ENCODE results near the gene CHST11.

The CHST11 gene

DNA sequence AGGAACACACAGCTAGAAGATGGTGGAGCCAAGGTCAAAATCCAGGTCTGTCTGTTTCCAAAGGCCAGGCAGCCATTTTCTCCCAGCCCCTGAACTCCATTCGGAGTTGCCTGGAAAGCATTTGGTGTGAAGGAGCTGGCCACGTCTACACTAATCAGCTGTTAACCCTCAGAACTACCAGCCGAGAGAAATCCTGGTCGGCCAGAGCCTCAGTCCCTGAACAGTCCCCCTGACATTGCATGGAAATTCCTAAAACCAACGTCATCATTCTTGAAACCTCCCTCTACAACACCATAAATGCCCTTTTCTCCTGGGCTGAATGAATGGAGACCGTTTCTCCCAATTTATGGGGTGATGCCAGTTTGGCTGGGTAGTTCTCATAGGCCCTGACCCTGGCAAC, 255.7 kb downstream of the CHST11 start:
- TF ChIP-seq CTCF (IDR thresholded peaks at IDR 0.05) = no peak

GRCh38 chr12:104712968-104713367, 256.2 kb downstream of the CHST11 start:
- no peak for TF ChIP-seq CTCF (IDR thresholded peaks at IDR 0.05)

DNA sequence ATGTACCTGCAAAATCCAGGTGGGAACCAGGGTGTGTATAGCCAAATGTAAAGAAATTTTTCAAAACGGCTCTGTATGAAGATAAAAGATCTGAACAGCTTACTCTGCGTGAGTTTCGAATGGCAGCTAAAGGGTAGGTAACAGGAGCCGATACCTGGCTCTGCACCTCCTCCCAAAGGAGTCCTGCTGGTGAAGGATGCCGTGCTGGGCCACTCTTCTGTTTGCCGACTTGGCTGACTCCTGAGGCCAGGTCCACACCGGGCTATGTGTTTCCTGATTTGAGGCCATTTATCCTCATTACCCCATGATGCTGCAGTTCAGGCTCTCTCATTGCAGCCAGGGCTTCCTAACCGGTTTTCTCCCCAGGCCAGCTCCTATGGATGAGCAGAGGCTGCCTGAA, 256.7 kb downstream of the CHST11 start:
- TF ChIP-seq CTCF (IDR thresholded peaks at IDR 0.05) = no peak

GRCh38 chr12:104714369-104714768, 257.6 kb downstream of the CHST11 start:
- no peak for TF ChIP-seq CTCF (IDR thresholded peaks at IDR 0.05)

GRCh38 chr12:104716172-104716571, 259.4 kb downstream of the CHST11 start:
- no peak for TF ChIP-seq CTCF (IDR thresholded peaks at IDR 0.05)

GRCh38 chr12:104718304-104718929, 261.7 kb downstream of the CHST11 start:
- no peak for TF ChIP-seq CTCF (IDR thresholded peaks at IDR 0.05)

DNA sequence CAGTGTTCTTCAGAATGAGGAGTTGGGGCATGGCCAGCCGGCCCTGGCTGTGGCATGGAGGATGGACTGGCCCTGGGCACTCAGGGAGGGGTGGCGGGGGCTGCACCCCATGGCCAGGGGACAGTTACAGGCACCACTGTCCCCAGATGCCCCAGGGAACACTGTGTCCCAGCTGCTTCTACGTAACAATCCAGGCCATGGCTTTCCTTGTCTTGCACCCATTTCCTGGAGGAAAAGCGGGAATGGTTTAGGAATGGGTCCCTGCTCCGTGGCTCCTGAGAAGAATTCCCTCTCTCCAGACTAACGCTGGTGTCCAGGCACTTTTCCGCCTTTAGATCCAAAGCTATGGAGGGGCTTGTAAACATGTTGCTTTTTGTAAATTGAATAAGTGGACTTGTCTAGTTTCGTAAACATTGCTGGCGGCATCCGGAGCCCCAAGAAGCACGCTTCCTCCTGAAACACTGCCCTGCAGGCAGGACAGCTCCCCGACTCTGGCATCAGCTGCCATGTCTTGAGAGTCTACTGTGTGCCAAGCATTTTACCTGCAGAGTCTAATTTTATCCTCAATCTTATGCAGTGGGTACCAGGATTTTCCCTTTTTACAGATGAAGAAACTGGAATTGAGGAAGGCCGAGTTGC, 263.1 kb downstream of the CHST11 start:
- TF ChIP-seq CTCF (IDR thresholded peaks at IDR 0.05) = no peak
